GM10266 (cell line): ENCODE measurements around the gene POLN.

ENCODE experiments used
- DNase-seq: peaks from one replicate; pipeline ENCODE4 v3.0.0; 2012; ENCODE audit errors: extremely low spot score
- TF ChIP-seq, protein P1 (sequence below): IDR thresholded peaks from 2 replicates; pipeline ENCODE4 v1.5.1; 2012; ENCODE audit warnings: mild to moderate bottlenecking, low read depth; ENCODE audit not compliant: control insufficient read depth, insufficient read depth; ENCODE audit errors: missing control alignments

Gene POLN

DNA sequence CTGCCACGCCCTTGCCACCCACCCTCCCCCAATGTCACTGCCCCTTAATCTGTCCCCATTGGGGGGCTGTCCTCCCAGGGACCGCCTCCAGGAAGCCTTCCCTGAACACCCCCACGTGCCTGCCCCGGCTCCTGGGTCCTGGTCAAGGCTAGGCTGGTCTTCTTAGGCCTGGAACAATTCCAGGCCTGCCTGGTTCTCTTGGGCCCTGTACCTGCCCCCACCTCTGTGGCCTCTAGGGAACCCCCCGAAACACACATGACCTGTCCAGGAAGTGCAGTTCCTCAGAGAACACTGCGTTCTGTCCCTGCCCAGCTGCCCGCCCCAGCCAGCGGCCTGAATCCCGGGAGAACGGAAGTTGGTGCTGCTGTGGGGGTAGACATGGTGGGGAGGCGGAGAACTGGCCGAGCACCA lies 14.9 kb upstream of the POLN start:
- TF ChIP-seq, protein P1, sequence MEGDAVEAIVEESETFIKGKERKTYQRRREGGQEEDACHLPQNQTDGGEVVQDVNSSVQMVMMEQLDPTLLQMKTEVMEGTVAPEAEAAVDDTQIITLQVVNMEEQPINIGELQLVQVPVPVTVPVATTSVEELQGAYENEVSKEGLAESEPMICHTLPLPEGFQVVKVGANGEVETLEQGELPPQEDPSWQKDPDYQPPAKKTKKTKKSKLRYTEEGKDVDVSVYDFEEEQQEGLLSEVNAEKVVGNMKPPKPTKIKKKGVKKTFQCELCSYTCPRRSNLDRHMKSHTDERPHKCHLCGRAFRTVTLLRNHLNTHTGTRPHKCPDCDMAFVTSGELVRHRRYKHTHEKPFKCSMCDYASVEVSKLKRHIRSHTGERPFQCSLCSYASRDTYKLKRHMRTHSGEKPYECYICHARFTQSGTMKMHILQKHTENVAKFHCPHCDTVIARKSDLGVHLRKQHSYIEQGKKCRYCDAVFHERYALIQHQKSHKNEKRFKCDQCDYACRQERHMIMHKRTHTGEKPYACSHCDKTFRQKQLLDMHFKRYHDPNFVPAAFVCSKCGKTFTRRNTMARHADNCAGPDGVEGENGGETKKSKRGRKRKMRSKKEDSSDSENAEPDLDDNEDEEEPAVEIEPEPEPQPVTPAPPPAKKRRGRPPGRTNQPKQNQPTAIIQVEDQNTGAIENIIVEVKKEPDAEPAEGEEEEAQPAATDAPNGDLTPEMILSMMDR: no peak
- no peak for DNase-seq

GRCh38 chr4:2256156-2256731 lies 14.3 kb upstream of the POLN start:
- TF ChIP-seq, protein P1: no peak
- DNase-seq: no peak

GRCh38 chr4:2255501-2256155 lies 13.7 kb upstream of the POLN start:
- no peak for DNase-seq
- TF ChIP-seq, protein P1: no peak

GRCh38 chr4:2254665-2255500 lies 13.0 kb upstream of the POLN start:
- no peak for DNase-seq
- TF ChIP-seq, protein P1: no peak

DNA sequence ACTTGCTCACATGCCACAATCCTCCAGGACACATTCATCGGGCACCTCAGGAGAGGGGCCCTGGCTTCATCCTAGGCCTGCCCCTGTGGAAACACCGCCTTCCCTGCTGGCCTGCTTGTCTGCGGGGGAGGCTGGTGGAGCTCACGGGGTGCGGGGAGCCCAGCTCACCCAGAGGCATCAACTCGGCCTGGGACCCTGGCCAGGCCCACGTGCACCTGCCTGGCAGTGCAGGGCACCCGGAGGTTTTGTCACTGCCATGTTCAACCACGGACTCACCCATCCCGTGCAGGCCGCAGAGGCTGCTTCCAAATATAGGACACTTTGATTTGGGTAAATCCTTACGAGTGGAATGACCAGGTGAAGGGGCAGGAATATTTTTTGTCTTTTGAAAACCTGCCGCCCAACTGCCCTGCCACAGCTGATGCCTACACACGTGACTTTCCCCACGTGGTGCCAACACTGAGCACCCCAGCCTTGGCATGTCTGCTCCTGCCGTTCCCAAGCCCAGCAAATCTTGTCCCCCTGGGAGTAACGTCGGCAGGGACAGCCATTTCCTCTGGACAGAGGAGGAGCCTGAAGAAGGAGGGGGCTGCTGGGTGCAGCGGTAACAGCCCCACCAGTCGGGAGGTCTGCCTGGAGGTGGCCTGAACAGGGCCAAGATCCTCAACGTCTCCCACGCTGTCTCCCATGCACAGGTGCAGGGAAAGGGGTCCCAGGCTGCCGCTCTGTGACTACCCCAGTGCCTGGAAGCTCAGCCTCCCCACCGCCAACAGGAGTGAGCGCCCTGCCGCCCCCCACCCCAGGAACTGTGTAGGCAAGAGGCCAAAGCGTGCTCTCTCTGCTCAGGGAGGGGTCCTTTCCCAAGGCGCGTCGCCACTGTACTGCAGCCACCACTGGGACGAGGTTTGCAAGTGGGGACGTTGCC lies 11.5 kb upstream of the POLN start:
- TF ChIP-seq, protein P1: no peak
- no peak for DNase-seq

GRCh38 chr4:2252530-2253091 lies 10.7 kb upstream of the POLN start:
- peak; percentile 7 for DNase-seq
- TF ChIP-seq, protein P1: no peak
